ENCODE measurements around the gene NUP88.
A peak's percentile ranks its signal among the peaks of the same experiment; 100 is the strongest.

- TF ChIP-seq POLR2AphosphoS5 (IDR thresholded peaks at IDR 0.05; ENCODE audit: low read depth, low read length) (peak; percentile 63), TAF1 (IDR thresholded peaks at IDR 0.05; ENCODE audit: borderline replicate concordance, insufficient read depth, low read length) (no peak), SIN3A (IDR thresholded peaks at IDR 0.05; ENCODE audit: borderline replicate concordance, insufficient read depth, low read length) (no peak), REST (IDR thresholded peaks at IDR 0.05; ENCODE audit: insufficient read depth in 1 of 2, low read depth in 2 of 2, low read length in 2 of 2) (no peak), FOXP2 (optimal IDR thresholded peaks at IDR 0.05; ENCODE audit: borderline replicate concordance, extremely low read depth, extremely low read length, insufficient read depth) (no peak)
These were observed 38.8 kb downstream of the NUP88 start for GRCh38 chr17:5380491-5381135.

All from PFSK-1 (cell line).